Kidney (tissue), 14 donors: ENCODE results near the gene PARP14. TPM values are rescaled to one million over a fixed set of nuclear protein-coding genes. Genes with fewer than 3 reads are reported as not detected.
"Not testable (repeated sequence)": the region's sequence is repeated elsewhere in the genome, so short reads cannot be mapped to it uniquely, and the experiment has no call there.

Experiments
- DNase-seq, 5 donors: peaks; one replicate each; pipeline ENCODE4 v3.0.0-alpha.2; 2013 to 2020
- FAIRE-seq: peaks from 2 replicates; lab custom pipeline; 2012; peaks lifted over from hg19 to GRCh38; lab: Jason Lieb, UNC
- H3K27ac ChIP-seq, 2 donors: one replicate each; pipeline ENCODE4 v1.7.0; 2013; ENCODE audit warnings: low read depth in 2 of 2, low read length in 2 of 2, inconsistent platforms in 1 of 2
- H3K27me3 ChIP-seq: one replicate; pipeline ENCODE4 v1.7.1; 2013; ENCODE audit warnings: low read length, inconsistent platforms; ENCODE audit not compliant: control insufficient read depth, insufficient read depth
- H3K36me3 ChIP-seq, 3 donors: one replicate each; pipeline versions ENCODE4 v1.7.0 to v1.7.1; 2013; ENCODE audit warnings: low read length in 3 of 3, control low read depth in 1 of 3, inconsistent platforms in 1 of 3; ENCODE audit not compliant: insufficient read depth in 3 of 3, control insufficient read depth in 2 of 3
- H3K4me1 ChIP-seq, 3 donors: one replicate each; pipeline versions ENCODE4 v1.7.0 to v1.7.1; 2013; ENCODE audit warnings: low read length in 3 of 3, inconsistent platforms in 1 of 3, low read depth in 1 of 3; ENCODE audit not compliant: control insufficient read depth in 2 of 3, insufficient read depth in 2 of 3
- H3K4me3 ChIP-seq, 3 donors: one replicate each; pipeline versions ENCODE4 v1.7.0 to v1.8.1; 2013; ENCODE audit warnings: low read length in 3 of 3, control low read depth in 1 of 3, inconsistent platforms in 1 of 3
- H3K9ac ChIP-seq, 3 donors: one replicate each; pipeline versions ENCODE4 v1.7.0 to v1.7.1; 2013; ENCODE audit warnings: low read length in 3 of 3, control low read depth in 1 of 3, inconsistent platforms in 1 of 3
- H3K9me3 ChIP-seq, 3 donors: one replicate each; pipeline versions ENCODE4 v1.7.0 to v1.7.1; 2013; ENCODE audit warnings: low read length in 3 of 3, control low read depth in 1 of 3, inconsistent platforms in 1 of 3; ENCODE audit not compliant: control insufficient read depth in 2 of 3, insufficient read depth in 1 of 3
- CTCF ChIP-seq: IDR thresholded peaks from 3 replicates; pipeline ENCODE4 v1.5.1; 2012; ENCODE audit warnings: mild to moderate bottlenecking, moderate library complexity, borderline replicate concordance; ENCODE audit not compliant: insufficient read depth; ENCODE audit errors: extremely low read depth
- intact Hi-C: fragments of 100-400 bp; cut with DNase I; formaldehyde crosslinking; loops from one replicate; pipeline ENCODE4 v1.11.1; 2022
- polyA plus RNA-seq: library from polyadenylated mRNA; stranded (reverse); fragments of 350-450 nt; fragmentation: Illumina TruSeq; extraction: RNeasy Lipid Tissue Mini Kit (QIAGEN cat#74804); gene quantifications from one replicate; pipeline ENCODE4 v1.2.3, GENCODE V29; 2014; ENCODE audit warnings: low read depth, low replicate concordance; ENCODE audit not compliant: insufficient read depth
- total RNA-seq: library from RNA; stranded (reverse); fragmentation: NEBNext Ultra II Directional; extraction: Animal tissue kit (Norgen Biotek cat#: 25700); gene quantifications from one replicate; pipeline ENCODE4 v1.2.1, GENCODE V29; 2021
- donor health status: control.
- donor health status: control.
- donor health status: control.
- donor health status: control.
- donor health status: control.
- donor health status: DM: yes; HTN: yes; CAD: no.
- donor health status: Normal renal cell carcinoma (clear cell type).

Gene PARP14
- total and polyA plus RNA-seq, 2 donors from 2014 or later, result 14.9 to 64.0 TPM

- TF ChIP-seq CTCF, result no peak
- intact Hi-C loops, result no loop called here
- H3K27me3 ChIP-seq, result no peaks in the 10 kb centered on the region
- no peaks in the 10 kb centered on the region for H3K36me3 ChIP-seq
- peaks cover 0 to 3% (median 0%) of the 10 kb centered on the region in 3 donors for H3K4me1 ChIP-seq
- DNase-seq (no peak), FAIRE-seq (no peak)
- H3K27ac ChIP-seq, result no peak overlapping the region
- H3K9me3 ChIP-seq, result no peaks in the 10 kb centered on the region
- peak overlapping the region in 1 of 3 donors; percentile 32 for H3K9ac ChIP-seq
- H3K4me3 ChIP-seq, result no peak overlapping the region
Measured at GRCh38 chr3:122646146-122646988, 34.3 kb upstream of the PARP14 start.

- H3K4me3 ChIP-seq, DNase-seq, H3K9me3 ChIP-seq, H3K4me1 ChIP-seq, H3K36me3 ChIP-seq, H3K27me3 ChIP-seq, H3K27ac ChIP-seq, H3K9ac ChIP-seq, intact Hi-C loops, FAIRE-seq: not testable (repeated sequence)
Measured at GRCh38 chr3:122651233-122651907, 29.3 kb upstream of the PARP14 start.

- intact Hi-C loops, H3K4me1 ChIP-seq, FAIRE-seq, H3K27me3 ChIP-seq, H3K4me3 ChIP-seq, H3K9me3 ChIP-seq, DNase-seq, H3K27ac ChIP-seq, H3K9ac ChIP-seq, H3K36me3 ChIP-seq: not testable (repeated sequence)
Measured at GRCh38 chr3:122651962-122652361, 28.7 kb upstream of the PARP14 start.

- intact Hi-C loops, H3K27ac ChIP-seq, H3K36me3 ChIP-seq, DNase-seq, H3K9me3 ChIP-seq, H3K4me1 ChIP-seq, H3K27me3 ChIP-seq, H3K4me3 ChIP-seq, H3K9ac ChIP-seq: not testable (repeated sequence)
- FAIRE-seq, result peak; percentile 62
Measured at GRCh38 chr3:122658336-122658735, 22.3 kb upstream of the PARP14 start.
